ENCODE data around the gene PRM1. TPM values are rescaled to one million over a fixed set of nuclear protein-coding genes. Genes with fewer than 3 reads are reported as not detected.

PRM1 gene, protein sequence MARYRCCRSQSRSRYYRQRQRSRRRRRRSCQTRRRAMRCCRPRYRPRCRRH
- not detected for total RNA-seq
- not detected for polyA plus RNA-seq (2013, experiment 1 of 2)
- polyA plus RNA-seq (2013, experiment 2 of 2), result not detected
- long read RNA-seq, experiment 1, result 0 reads
- long read RNA-seq, experiment 2, result 0 reads
- long read RNA-seq, experiment 3, result 0 reads
- long read RNA-seq, experiment 4, result 0 reads

DNA sequence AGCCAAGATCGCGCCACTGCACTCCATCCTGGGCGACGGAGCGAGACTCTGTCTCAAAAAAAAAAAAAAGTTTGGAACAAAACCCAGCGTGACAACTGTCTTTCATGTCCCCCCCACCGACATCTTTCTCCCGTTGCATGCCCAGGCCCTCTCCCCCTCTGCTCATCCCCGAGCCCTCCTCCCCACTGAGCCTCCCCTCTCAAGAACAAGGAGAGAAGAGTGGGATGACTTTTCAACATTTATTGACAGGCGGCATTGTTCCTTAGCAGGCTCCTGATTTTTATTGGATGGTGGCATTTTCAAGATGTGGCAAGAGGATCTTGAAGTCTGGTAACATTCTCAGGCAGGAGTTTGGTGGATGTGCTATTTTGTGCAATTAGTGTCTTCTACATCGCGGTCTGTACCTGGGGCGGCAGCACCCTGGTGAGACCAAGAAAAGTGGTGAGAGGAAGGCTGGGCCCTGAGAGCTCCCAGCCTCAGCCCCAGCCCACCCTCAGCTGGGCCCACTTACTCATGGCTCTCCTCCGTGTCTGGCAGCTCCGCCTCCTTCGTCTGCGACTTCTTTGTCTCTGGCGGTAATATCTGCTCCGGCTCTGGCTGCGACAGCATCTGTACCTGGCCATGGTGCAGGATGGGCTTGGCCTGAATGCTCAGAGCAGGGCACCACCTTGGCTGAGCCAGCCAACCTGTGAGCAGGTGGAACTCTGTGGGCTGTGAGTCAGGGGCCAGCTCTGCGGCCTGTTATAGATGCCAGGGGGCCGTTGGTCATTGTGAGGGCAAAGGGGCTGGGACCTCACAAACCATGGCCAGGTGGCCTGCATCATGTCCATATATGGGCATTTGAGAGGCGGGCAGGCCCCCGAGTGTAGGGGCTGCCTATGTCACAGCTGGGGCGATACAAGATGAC lies at the start of gene PRM1:
Gene PRM1 (minus strand): TSS at position 715 of the 907 bp plus-strand sequence. CDS start 92 bp downstream, at position 623.
- Mint-ChIP-seq H3K9me3 (no peaks in the 10 kb centered on the region), H3K27me3 (ENCODE audit: insufficient read depth) (peaks cover 2% of the 10 kb centered on the region), H3K36me3 (ENCODE audit: low read depth) (no peaks in the 10 kb centered on the region), H3K4me1 (peaks cover 5% of the 10 kb centered on the region), H3K27ac (no peak within 1 kb of the TSS), H3K4me3 (no peak within 1 kb of the TSS)
- WGBS, 2 experiments (ENCODE audit: insufficient coverage in 1 of 2, insufficient read length in 1 of 2), result 81 to 86% methylated on average over 9 to 24 of the region's 25 CpGs
- Histone ChIP-seq H3K9me3 (ENCODE audit: control insufficient read depth, low read length) (no peaks in the 10 kb centered on the region), H3K4me1 (ENCODE audit: control insufficient read depth, insufficient read depth, low read length) (no peaks in the 10 kb centered on the region), H3K9ac (ENCODE audit: extremely low read depth, low read length, poor library complexity, severe bottlenecking) (no peak within 1 kb of the TSS), H3K27ac (ENCODE audit: low read depth, low read length) (no peak within 1 kb of the TSS), H3K4me3 (ENCODE audit: low read length) (no peak within 1 kb of the TSS), H3K36me3 (ENCODE audit: control insufficient read depth, insufficient read depth, low read length) (no peaks in the 10 kb centered on the region), H3K27me3 (ENCODE audit: control insufficient read depth, insufficient read depth, low read length, poor library complexity, severe bottlenecking) (no peaks in the 10 kb centered on the region)
- TF ChIP-seq, protein P1, sequence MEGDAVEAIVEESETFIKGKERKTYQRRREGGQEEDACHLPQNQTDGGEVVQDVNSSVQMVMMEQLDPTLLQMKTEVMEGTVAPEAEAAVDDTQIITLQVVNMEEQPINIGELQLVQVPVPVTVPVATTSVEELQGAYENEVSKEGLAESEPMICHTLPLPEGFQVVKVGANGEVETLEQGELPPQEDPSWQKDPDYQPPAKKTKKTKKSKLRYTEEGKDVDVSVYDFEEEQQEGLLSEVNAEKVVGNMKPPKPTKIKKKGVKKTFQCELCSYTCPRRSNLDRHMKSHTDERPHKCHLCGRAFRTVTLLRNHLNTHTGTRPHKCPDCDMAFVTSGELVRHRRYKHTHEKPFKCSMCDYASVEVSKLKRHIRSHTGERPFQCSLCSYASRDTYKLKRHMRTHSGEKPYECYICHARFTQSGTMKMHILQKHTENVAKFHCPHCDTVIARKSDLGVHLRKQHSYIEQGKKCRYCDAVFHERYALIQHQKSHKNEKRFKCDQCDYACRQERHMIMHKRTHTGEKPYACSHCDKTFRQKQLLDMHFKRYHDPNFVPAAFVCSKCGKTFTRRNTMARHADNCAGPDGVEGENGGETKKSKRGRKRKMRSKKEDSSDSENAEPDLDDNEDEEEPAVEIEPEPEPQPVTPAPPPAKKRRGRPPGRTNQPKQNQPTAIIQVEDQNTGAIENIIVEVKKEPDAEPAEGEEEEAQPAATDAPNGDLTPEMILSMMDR (conservative IDR thresholded peaks at IDR 0.05), result no peak
- DNase-seq, result no peak

DNA sequence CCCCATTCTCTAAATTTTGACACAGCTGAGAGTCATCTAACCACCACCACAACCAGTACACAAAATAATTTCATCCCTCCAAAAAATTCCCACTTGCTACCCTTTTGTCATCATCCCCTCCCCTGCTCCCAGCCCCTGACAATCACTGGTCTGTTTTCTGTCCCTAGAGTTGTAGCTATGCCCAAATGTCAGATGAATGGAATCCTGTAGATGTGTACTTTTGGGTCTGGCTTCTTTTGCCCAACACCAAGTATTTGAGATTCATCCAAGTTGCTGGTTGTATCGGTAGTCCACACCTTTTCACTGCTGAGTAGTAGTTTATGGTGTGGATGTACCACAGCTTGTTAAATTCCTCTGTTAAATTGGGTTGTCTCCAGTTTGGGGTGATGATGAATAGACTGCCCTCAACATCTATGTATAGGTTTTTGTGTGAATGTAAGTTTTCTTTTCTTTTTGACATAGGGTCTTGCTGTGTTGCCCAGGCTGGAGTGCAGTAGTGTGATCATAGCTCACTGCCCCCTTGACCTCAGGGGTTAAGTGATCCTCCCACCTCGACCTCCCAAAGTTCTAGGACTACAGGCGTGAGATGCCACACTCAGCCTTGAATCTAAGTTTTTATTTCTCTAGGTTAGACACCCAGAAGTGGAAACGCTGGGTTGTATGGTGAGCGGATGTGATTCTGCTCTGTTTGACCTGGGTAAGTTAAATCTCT lies 49.6 kb upstream of the PRM1 start:
- Mint-ChIP-seq H3K27ac (no peak overlapping the region), H3K4me1 (peaks cover 18% of the 10 kb centered on the region), H3K4me3 (no peak overlapping the region), H3K27me3 (ENCODE audit: insufficient read depth) (no peaks in the 10 kb centered on the region), H3K9me3 (peaks cover 19% of the 10 kb centered on the region), H3K36me3 (ENCODE audit: low read depth) (peaks cover 4% of the 10 kb centered on the region)
- H3K9ac ChIP-seq (ENCODE audit: extremely low read depth, low read length, poor library complexity, severe bottlenecking), result no peak overlapping the region
- TF ChIP-seq, protein P1 (conservative IDR thresholded peaks at IDR 0.05), result no peak
- H3K4me1 ChIP-seq (ENCODE audit: control insufficient read depth, insufficient read depth, low read length), result peaks cover 4% of the 10 kb centered on the region
- 90% methylated on average over 5 of the region's 5 CpGs; no CpG with 5 or more reads in 1 of the 2 experiments for WGBS, 2 experiments (ENCODE audit: insufficient coverage in 1 of 2, insufficient read length in 1 of 2)
- H3K9me3 ChIP-seq (ENCODE audit: control insufficient read depth, low read length), result no peaks in the 10 kb centered on the region
- DNase-seq, result no peak
- H3K27ac ChIP-seq (ENCODE audit: low read depth, low read length), result no peak overlapping the region
- no peaks in the 10 kb centered on the region for H3K36me3 ChIP-seq (ENCODE audit: control insufficient read depth, insufficient read depth, low read length)
- H3K4me3 ChIP-seq (ENCODE audit: low read length), result no peak overlapping the region
- H3K27me3 ChIP-seq (ENCODE audit: control insufficient read depth, insufficient read depth, low read length, poor library complexity, severe bottlenecking), result no peaks in the 10 kb centered on the region

DNA sequence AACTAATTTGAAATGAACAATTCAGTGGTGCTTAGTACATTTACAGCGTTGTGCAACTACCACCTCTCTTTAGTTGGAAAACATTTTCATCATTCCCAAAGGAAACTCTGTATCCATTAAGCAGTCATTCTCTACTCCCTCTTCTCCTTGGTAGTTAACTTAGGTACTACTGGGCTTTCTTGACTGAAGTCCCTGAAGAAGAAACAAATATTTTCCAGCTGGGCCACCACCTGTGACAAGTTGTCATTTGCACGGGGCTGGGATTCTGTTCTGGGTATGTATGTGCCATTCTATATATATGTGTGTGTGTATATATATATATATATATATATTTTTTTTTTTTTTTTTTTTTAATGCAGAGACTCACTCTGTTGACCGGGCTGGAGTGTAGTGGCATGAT lies 48.8 kb upstream of the PRM1 start:
- H3K4me3 Mint-ChIP-seq, result no peak overlapping the region
- Histone ChIP-seq H3K9me3 (ENCODE audit: control insufficient read depth, low read length) (no peaks in the 10 kb centered on the region), H3K9ac (ENCODE audit: extremely low read depth, low read length, poor library complexity, severe bottlenecking) (no peak overlapping the region), H3K27ac (ENCODE audit: low read depth, low read length) (no peak overlapping the region), H3K4me1 (ENCODE audit: control insufficient read depth, insufficient read depth, low read length) (peaks cover 4% of the 10 kb centered on the region), H3K4me3 (ENCODE audit: low read length) (no peak overlapping the region), H3K27me3 (ENCODE audit: control insufficient read depth, insufficient read depth, low read length, poor library complexity, severe bottlenecking) (no peaks in the 10 kb centered on the region), H3K36me3 (ENCODE audit: control insufficient read depth, insufficient read depth, low read length) (no peaks in the 10 kb centered on the region)
- peaks cover 17% of the 10 kb centered on the region for H3K9me3 Mint-ChIP-seq
- peaks cover 18% of the 10 kb centered on the region for H3K4me1 Mint-ChIP-seq
- WGBS, 2 experiments (ENCODE audit: insufficient coverage in 1 of 2, insufficient read length in 1 of 2), result 97 to 100% methylated on average over 1 to 2 of the region's 3 CpGs
- DNase-seq, result no peak
- H3K27me3 Mint-ChIP-seq (ENCODE audit: insufficient read depth), result no peaks in the 10 kb centered on the region
- TF ChIP-seq, protein P1 (conservative IDR thresholded peaks at IDR 0.05), result no peak
- H3K27ac Mint-ChIP-seq, result peak overlapping the region; percentile 95
- peaks cover 1% of the 10 kb centered on the region for H3K36me3 Mint-ChIP-seq (ENCODE audit: low read depth)
